Measurements from ENCODE around the gene RABL3. TPM values are rescaled to one million over a fixed set of nuclear protein-coding genes. Genes with fewer than 3 reads are reported as not detected.

RABL3 gene
- total and polyA plus RNA-seq, 2 of the 13 experiments (the other 11 are each of a cell fraction or from before 2014, with no cell fraction given), result 4.8 to 31.9 TPM

DNA sequence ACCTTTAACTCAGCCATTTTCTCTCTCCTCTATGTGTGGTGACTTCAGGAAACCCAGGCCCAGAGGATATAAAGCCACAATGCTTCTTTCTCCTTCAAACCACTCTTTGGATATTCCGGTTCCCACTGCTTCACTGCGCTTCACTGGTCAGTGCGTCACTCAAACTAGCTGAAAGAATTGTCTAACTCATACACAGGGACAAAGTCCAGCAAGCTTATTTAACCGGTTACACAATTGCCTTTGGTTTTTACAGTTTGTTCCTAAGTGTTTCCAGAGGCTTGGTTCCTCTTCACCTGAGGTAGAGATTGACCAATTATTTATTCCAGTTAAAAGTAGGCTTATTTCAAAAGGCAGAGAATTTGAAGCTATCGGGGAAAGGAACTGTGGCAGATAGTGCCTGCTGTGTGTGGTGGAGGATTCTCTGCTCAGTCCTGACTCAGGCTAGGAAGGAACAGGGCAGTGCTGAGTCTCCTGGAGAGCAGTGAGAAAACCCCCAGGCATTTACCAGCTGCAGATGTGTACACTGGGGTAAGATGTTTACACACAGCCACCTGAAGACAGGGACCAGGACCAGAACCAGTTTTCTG lies 60.1 kb downstream of the RABL3 start, which contains the start of gene HGD (continued):
- TF ChIP-seq, protein P1, sequence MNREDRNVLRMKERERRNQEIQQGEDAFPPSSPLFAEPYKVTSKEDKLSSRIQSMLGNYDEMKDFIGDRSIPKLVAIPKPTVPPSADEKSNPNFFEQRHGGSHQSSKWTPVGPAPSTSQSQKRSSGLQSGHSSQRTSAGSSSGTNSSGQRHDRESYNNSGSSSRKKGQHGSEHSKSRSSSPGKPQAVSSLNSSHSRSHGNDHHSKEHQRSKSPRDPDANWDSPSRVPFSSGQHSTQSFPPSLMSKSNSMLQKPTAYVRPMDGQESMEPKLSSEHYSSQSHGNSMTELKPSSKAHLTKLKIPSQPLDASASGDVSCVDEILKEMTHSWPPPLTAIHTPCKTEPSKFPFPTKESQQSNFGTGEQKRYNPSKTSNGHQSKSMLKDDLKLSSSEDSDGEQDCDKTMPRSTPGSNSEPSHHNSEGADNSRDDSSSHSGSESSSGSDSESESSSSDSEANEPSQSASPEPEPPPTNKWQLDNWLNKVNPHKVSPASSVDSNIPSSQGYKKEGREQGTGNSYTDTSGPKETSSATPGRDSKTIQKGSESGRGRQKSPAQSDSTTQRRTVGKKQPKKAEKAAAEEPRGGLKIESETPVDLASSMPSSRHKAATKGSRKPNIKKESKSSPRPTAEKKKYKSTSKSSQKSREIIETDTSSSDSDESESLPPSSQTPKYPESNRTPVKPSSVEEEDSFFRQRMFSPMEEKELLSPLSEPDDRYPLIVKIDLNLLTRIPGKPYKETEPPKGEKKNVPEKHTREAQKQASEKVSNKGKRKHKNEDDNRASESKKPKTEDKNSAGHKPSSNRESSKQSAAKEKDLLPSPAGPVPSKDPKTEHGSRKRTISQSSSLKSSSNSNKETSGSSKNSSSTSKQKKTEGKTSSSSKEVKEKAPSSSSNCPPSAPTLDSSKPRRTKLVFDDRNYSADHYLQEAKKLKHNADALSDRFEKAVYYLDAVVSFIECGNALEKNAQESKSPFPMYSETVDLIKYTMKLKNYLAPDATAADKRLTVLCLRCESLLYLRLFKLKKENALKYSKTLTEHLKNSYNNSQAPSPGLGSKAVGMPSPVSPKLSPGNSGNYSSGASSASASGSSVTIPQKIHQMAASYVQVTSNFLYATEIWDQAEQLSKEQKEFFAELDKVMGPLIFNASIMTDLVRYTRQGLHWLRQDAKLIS (CRISPR knock-in tag; IDR thresholded peaks at IDR 0.05), result peak; percentile 87
- TF ChIP-seq SSRP1 (CRISPR knock-in tag; IDR thresholded peaks at IDR 0.05), result peak; percentile 19; the same call in 1 of the 2 replicates
- TF ChIP-seq FOXK1 (CRISPR knock-in tag; IDR thresholded peaks at IDR 0.05; ENCODE audit: borderline replicate concordance, low read depth), result peak; percentile 78; the same call in 1 of the 2 replicates
- TF ChIP-seq SRF (IDR thresholded peaks at IDR 0.05; ENCODE audit: low read depth, low read length), result no peak
- TF ChIP-seq TAF15 (IDR thresholded peaks at IDR 0.05; ENCODE audit: low read depth, low read length, poor library complexity, severe bottlenecking), result no peak
- TF ChIP-seq, protein P2, sequence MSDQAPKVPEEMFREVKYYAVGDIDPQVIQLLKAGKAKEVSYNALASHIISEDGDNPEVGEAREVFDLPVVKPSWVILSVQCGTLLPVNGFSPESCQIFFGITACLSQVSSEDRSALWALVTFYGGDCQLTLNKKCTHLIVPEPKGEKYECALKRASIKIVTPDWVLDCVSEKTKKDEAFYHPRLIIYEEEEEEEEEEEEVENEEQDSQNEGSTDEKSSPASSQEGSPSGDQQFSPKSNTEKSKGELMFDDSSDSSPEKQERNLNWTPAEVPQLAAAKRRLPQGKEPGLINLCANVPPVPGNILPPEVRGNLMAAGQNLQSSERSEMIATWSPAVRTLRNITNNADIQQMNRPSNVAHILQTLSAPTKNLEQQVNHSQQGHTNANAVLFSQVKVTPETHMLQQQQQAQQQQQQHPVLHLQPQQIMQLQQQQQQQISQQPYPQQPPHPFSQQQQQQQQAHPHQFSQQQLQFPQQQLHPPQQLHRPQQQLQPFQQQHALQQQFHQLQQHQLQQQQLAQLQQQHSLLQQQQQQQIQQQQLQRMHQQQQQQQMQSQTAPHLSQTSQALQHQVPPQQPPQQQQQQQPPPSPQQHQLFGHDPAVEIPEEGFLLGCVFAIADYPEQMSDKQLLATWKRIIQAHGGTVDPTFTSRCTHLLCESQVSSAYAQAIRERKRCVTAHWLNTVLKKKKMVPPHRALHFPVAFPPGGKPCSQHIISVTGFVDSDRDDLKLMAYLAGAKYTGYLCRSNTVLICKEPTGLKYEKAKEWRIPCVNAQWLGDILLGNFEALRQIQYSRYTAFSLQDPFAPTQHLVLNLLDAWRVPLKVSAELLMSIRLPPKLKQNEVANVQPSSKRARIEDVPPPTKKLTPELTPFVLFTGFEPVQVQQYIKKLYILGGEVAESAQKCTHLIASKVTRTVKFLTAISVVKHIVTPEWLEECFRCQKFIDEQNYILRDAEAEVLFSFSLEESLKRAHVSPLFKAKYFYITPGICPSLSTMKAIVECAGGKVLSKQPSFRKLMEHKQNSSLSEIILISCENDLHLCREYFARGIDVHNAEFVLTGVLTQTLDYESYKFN (CRISPR knock-in tag; conservative IDR thresholded peaks at IDR 0.05), result peak; percentile 88
- TF ChIP-seq HMG20A (CRISPR knock-in tag; IDR thresholded peaks at IDR 0.05; ENCODE audit: borderline replicate concordance), result peak; percentile 81; the same call in 1 of the 2 replicates
- peak; percentile 17; the same call in 1 of the 2 replicates for TF ChIP-seq CBX5 (CRISPR knock-in tag; IDR thresholded peaks at IDR 0.05; ENCODE audit: borderline replicate concordance)
- TF ChIP-seq ZMYM2 (CRISPR knock-in tag; IDR thresholded peaks at IDR 0.05), result no peak
- peak; percentile 92 for TF ChIP-seq ZNF331 (CRISPR knock-in tag; IDR thresholded peaks at IDR 0.05)
- peak; percentile 37; the same call in 1 of the 2 replicates for TF ChIP-seq ZNF441 (CRISPR knock-in tag; IDR thresholded peaks at IDR 0.05; ENCODE audit: borderline replicate concordance)
- peak; percentile 20 for TF ChIP-seq TEAD3 (CRISPR knock-in tag; optimal IDR thresholded peaks at IDR 0.05; ENCODE audit: borderline replicate concordance)
- no peak for TF ChIP-seq ZNF589 (CRISPR knock-in tag; conservative IDR thresholded peaks at IDR 0.05)
- TF ChIP-seq SP2 (CRISPR knock-in tag; IDR thresholded peaks at IDR 0.05), result no peak
- peak; percentile 36 for TF ChIP-seq SKI (IDR thresholded peaks at IDR 0.05; ENCODE audit: partially characterized antibody)
- peak; percentile 81 for TF ChIP-seq RXRB (CRISPR knock-in tag; IDR thresholded peaks at IDR 0.05; ENCODE audit: borderline replicate concordance)
- no peak for TF ChIP-seq CHD4 (IDR thresholded peaks at IDR 0.05; ENCODE audit: borderline replicate concordance, low read length)
- peak; percentile 84 for TF ChIP-seq SMAD3 (CRISPR knock-in tag; IDR thresholded peaks at IDR 0.05)
- TF ChIP-seq ETV6 (CRISPR knock-in tag; conservative IDR thresholded peaks at IDR 0.05), result no peak
- TF ChIP-seq ZNF12 (CRISPR knock-in tag; IDR thresholded peaks at IDR 0.05), result peak; percentile 83; the same call in 1 of the 2 replicates
- TF ChIP-seq MAFF (IDR thresholded peaks at IDR 0.05; ENCODE audit: low read depth, low read length), result no peak
- no peak for TF ChIP-seq KDM5A (IDR thresholded peaks at IDR 0.05; ENCODE audit: borderline replicate concordance, low read length)
- TF ChIP-seq, protein P3, sequence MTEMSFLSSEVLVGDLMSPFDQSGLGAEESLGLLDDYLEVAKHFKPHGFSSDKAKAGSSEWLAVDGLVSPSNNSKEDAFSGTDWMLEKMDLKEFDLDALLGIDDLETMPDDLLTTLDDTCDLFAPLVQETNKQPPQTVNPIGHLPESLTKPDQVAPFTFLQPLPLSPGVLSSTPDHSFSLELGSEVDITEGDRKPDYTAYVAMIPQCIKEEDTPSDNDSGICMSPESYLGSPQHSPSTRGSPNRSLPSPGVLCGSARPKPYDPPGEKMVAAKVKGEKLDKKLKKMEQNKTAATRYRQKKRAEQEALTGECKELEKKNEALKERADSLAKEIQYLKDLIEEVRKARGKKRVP (CRISPR knock-in tag; IDR thresholded peaks at IDR 0.05), result peak in 1 of 2 experiments; percentile 86; a peak in 2 of 4 replicates
- TF ChIP-seq ZNF367 (CRISPR knock-in tag; IDR thresholded peaks at IDR 0.05; ENCODE audit: borderline replicate concordance), result no peak

Data from HepG2 (cell line).